LHCN-M2 (cell line): Measurements from ENCODE around the gene ANKRD60. TPM values are rescaled to one million over a fixed set of nuclear protein-coding genes. Genes with fewer than 3 reads are reported as not detected.
A peak's percentile ranks its signal among the peaks of the same experiment; 100 is the strongest.

Experiments
- DNase-seq: peaks from one replicate; pipeline ENCODE4 v3.0.0-alpha.2; 2012; ENCODE audit warnings: low read depth
- total RNA-seq: library from RNA; depleted of rRNA; stranded (reverse); fragments of >200 nt; gene quantifications from 2 replicates; pipeline ENCODE4 v1.2.3, GENCODE V29; 2014

ANKRD60 gene
- total RNA-seq, 1 experiment from 2014 or later: not detected

GRCh38 chr20:58194175-58194791 lies 34.2 kb downstream of the ANKRD60 start:
- DNase-seq: no peak

DNA sequence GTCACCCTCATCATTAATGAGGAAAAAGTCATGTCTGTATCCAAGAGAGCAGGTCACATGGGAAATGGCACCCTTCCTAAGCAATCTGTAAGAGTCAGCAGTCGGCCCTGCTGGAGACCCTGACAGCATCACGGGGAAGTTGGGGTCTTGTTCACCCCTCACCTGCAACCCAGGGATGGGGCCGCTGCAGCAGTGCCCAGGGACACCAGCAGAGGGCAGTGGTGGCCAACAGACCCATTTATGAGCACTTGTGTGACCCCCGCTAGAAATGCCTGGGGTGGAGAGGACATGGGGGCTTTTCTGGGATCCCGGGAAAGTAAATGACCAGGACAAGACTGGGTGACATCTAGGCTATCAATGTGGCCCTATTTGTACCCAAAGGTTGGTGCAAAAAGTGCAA lies 35.9 kb downstream of the ANKRD60 start:
- DNase-seq: no peak

DNA sequence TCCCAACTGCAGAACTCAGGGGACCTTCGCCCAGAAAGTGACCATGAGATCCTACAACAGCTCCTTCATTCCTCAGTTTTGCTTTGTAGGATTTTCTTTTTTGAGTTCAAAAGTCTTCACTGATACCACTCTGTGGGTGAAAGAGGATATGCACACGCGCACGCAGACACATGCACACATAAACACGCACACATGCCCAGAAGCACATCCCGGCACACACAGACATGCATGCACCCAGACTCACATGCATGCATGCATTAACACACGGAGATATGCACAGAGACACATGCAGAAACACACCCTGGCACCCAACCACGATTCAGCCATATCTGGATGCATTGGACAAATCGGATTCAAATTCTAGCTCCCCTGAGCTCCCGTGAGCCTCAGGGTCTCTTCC lies 36.4 kb downstream of the ANKRD60 start:
- no peak for DNase-seq

DNA sequence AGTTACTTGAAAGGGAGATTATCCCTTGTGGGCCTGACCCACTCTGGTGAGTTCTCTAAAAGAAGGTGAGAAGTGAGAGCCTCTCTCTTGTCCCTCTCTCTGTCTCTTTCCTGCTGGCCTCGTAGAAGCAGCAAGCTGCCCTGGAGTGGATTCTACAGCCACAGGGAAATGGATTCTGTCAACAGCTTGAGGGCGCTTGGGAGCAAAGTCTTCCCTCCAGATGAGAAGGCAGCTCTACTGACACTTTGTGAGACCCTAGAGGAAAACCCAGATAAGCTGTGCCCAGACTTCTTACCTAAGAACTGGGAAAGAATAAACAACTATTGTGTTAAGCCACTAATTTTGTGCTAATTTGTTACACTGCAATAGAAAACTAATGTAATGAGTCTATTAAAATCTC lies 39.9 kb downstream of the ANKRD60 start:
- no peak for DNase-seq

DNA sequence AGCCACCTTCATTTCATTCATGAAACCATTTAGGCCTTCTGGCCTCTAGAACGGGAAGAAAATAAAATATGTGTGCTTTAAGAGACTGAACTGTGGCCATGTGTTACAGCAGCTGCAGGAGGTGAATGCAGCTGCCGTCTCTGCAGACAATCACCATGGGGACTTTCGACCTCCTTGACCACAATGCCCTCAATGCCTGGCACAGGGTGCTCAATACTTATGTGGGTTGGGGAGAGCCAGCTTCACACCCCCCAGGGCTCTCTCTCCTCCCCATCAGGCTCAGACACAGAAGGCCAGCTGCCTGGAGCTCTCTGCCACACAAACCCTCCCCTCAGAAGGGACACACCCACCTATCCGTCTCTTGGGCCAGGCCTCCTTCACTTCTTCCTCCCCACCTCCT lies 43.5 kb downstream of the ANKRD60 start:
- peak; percentile 85 for DNase-seq

DNA sequence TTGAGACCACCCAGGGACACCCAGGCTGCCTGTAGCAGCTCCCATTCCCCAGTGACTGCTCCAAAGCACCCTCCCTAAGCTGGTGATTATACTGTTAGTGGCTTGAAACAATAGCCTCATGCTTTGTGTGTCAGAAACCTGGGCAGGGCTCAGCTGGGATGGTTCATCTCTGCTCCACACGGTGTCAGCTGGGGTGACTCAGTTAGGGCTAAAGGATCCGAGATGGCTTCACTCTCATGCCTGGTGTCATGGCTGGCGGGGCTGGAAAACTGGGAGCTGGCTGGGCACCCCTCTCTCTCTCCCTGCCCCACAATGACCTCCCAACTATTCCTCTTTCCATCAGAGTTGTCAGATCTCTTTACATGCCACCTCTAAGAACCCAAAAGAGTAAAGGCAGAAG lies 44.4 kb downstream of the ANKRD60 start:
- DNase-seq: no peak

DNA sequence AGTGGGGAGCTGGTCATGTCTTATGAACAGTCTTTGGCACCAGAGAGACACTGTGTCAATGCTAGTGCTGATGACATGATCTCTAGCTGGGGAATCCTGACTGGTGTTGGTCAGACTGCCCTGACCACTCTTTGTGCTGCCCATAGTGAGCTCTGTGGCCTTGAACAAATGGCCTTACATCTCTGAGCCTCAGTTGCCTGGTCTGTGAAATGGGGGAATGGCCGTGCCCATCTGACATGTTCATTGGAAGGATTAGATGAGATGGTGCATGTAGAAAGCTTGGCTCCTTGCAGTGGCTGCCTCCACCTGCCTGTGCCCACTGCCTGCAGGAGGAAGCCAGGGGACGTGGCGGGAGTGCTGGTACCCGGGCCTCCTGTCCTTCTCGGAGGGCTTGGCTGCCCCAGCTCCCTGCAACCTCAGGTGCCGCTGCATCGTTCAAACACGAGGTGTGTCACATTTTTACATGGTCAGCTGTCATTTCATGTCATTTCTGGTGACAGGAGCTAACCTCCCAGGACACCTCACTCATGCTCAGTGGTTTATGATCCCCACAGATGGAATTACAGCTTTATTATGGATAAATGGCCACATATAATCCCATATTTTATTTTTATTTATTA lies 45.8 kb downstream of the ANKRD60 start:
- DNase-seq: no peak

DNA sequence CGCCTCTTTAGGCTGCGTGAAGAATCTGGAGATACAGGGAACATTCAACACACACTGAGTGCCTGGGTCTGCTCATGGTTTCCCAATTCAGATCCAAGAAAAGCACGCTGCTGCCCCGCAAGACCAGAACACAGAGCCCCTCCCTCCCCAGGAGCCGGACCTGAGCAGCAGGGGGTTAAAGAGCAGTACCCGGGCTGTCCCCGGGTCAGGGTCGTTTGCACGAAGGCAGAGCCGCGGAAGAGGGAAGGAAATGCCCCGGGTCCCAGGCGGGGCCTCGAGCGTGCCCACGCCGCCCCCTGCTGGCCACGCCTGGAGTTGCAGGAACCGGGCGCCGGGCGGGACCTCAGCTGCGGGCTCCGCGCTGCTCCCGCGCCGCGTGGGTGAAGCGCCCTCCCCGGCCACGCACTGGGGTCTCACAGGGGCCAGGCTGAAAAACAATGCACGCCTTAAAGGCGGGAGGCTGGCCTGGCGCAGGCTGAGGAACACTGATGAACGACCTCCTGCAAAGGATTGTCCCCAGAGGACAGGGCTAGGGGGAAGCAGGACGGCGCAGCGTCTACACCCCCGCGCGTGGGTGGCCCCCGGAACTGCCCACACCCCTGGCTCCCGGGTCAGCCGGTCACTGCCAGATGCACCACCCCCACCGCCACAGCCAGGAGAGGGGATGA lies 48.9 kb downstream of the ANKRD60 start:
- peak; percentile 50 for DNase-seq

DNA sequence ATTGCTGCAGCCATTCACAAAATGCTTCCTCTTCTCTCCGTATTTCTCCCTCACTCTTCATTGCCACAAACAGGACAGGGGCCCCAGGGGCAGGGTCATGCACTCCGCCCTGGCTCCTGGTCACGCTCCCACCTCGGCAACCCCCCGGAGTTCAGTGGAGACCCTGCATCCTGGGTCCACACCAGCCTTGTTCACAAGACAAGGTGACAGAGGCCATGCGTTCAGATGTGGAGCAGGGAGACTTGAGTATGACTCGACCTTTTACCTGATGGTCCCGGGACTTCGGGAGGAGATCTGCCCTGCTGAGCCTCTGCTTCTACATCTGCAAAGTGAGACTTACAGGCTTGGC lies 49.4 kb downstream of the ANKRD60 start:
- DNase-seq: no peak

DNA sequence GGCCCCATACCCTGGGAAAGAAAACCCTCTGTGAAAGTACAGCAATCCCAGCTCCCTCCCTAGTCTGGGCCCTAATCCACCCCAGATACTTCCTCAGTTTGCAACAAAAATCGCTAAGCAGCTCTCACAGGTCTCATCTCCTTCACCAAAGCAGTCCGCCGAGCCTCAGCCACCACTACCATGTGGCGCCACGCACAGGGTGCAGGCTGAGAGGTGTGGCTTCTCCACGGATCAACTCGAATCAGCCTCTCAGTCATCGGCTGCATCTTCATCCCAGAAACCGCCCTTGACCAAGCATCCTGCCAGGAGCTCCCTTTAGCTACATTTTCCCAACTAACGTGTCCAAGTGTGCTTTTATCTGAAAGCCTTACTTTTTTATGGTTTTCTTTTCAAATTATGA lies 50.7 kb downstream of the ANKRD60 start:
- DNase-seq: no peak

- DNase-seq: no peak
These were observed 52.6 kb downstream of the ANKRD60 start for GRCh38 chr20:58175836-58176235.

DNA sequence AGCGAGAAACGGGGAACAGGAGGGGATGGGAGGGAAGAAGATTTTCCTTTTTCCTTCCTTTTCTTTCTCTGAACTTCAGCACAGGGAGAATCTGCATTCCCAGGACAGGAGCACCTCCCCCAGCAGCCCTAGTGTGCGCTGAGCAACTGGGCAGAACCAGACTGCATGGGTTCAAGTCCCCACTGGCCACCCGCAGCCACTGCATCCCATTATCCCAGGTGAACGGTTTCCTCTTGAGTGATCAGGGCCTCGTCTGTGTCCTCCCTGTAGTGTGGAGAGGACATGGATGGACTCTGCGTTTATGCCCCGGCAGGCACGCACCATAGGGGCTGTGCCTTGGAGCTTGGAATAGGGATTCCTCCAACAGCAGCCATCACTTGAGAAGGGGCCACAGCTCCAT lies 53.0 kb downstream of the ANKRD60 start:
- DNase-seq: no peak

- no peak for DNase-seq
These were observed 53.7 kb downstream of the ANKRD60 start for GRCh38 chr20:58174708-58175280.

- DNase-seq: no peak
These were observed 54.3 kb downstream of the ANKRD60 start for GRCh38 chr20:58173930-58174707.

DNA sequence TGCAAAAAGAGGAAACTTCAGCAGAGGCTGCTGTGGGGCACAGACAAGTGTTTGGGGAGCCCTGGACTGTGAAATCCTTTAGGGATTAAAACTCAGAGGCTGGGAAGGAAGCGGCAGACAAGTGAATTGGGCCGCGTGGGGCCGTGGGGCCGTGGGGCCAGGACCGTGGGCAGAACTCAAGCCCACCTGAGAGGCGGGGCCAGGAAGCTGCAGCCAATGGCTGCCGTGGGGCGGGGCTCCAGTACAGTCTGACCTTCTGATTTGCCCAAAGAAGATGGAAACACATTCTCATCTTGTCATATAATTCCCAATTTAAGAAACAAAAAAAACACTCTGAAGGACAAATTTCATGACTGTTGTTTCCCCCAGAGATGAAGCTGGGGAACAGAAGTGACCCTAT lies 55.4 kb downstream of the ANKRD60 start:
- DNase-seq: no peak

DNA sequence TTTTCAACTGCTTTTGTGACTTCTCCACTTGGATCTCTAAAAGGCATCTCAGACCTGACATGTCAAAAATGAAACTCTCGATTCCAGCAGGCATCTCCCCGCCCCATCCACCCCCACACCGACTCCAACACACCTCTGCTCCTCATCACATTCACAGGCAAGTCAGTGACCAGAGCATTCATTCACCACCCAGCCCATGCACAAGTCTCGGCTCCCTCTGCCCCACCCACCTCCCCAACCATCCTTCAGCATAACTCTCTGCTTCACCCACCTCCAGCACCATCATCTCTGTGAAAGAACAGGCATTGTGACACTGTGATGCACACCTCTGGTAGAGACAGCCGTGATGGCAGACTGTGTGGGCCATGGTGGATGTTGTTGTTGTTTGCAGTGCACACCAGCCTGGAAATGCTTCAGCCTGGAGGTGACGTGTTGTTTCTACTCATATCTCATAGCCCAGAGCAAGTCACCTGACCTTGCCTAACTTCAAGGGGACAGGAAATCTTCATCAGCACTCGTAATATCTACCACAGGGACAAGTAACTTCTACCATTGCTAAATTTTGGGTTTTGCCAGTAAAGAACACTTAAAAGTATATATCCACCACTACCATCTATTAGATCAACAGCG lies 56.5 kb downstream of the ANKRD60 start:
- DNase-seq: no peak

GRCh38 chr20:58169450-58169849 lies 59.0 kb downstream of the ANKRD60 start:
- peak; percentile 69 for DNase-seq

DNA sequence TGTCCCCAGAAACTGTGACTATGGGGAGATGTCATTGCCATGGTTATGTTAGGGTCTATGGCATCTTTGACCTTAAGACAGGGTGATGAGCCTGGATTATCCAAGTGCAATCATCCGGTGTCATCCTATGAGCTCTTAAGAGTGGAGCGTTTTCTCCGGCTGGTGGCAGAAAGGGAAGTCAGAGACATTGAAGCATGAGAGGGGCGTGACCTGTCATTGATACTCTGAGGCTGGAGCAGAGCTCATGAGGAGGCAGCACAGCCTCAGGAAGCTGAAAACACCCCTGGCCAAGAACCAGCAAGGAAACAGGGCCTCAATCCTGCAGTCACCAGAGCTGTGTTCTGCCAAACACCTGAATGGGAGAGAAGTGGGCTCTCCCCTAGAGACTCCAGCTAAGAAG lies 59.6 kb downstream of the ANKRD60 start:
- DNase-seq: no peak

DNA sequence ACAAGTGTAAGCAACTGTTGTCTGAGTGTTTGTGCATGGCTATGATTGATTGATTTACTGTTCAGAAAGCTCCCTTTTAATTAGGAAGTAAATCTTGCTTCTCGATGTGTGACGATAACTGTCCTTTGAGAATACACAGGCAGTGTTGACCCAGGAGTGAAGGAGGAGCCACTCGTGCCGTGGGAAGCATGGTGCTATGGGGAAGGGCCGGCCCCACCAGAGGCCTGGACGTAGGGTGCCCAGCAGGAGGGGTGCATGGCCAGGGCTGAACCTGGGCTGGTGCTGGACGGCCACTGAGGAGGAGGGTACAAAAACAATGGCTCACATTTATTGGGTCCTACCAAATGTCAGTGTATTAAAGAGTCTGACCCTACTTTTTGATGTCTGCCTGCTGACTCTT lies 60.7 kb downstream of the ANKRD60 start:
- DNase-seq: no peak
